ENCODE measurements around the gene TELO2.

TELO2 gene

DNA sequence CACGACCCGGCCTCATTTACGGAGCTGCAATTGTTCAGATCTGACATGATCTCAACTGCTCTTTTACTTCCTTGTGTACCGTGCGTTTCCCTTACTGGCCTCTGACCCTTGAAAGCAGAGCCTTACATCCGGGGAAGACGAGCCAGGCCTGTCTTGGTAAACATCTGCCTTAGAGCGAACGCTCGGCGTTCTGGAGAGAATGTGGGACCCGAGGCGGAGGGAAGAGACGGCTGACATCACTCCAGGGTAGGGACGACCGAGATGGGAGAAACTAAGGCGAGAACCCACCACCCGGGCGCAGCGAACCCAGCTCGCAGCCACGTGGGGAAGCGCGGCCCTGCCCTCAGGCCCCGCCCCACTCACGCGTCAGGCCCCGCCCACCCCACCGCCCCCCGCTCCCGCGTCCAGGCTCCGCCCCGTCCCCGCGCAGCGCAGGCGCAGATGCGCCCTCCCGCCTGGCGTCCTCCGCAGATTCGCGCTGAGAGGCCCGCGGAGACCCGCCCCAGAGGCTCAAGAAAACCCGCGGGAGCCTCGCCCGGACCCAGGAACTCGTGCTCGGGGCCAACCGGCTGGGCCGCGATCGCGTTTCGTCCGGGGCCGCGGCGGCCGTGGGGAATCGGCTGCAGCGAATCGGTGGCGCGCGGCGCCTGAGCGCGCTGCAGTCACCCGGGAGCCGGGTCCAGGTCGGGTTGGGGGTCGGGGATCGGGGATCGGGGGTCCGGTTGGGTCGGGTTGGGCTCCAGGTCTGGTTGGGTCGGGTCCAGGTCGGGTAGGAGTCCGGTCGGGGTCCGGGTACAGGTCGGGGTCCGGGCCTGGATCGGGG is at the start of gene TELO2:
TSS of gene TELO2 (plus strand) at position 438 of the 823 bp plus-strand sequence. CDS start 922 bp downstream, outside the sequence.
- DNase-seq (ENCODE audit: low read depth in 2 of 2): peak; percentile 83 to 85
- TF ChIP-seq CTCF (IDR thresholded peaks at IDR 0.05; ENCODE audit: low read depth, low read length): no peak
- H3K4me3 ChIP-seq (replicated peaks in 1 of 2; ENCODE audit: low read depth in 2 of 2, low read length in 2 of 2): peak within 1 kb of the TSS; percentile 78 to 84

- DNase-seq (ENCODE audit: low read depth in 2 of 2): no peak
- no peak for TF ChIP-seq CTCF (IDR thresholded peaks at IDR 0.05; ENCODE audit: low read depth, low read length)
- no peak overlapping the region for H3K4me3 ChIP-seq (replicated peaks in 1 of 2; ENCODE audit: low read depth in 2 of 2, low read length in 2 of 2)
These were observed 49.7 kb upstream of the TELO2 start for GRCh38 chr16:1443403-1443973.

GRCh38 chr16:1443980-1444729 is 49.0 kb upstream of the TELO2 start, which contains the start of gene CCDC154:
TSS of gene CCDC154 (minus strand) at chr16:1444556. CDS start at chr16:1444322, 234 bp downstream.
- no peak for DNase-seq (ENCODE audit: low read depth in 2 of 2)
- no peak within 1 kb of the TSS for H3K4me3 ChIP-seq (replicated peaks in 1 of 2; ENCODE audit: low read depth in 2 of 2, low read length in 2 of 2)
- TF ChIP-seq CTCF (IDR thresholded peaks at IDR 0.05; ENCODE audit: low read depth, low read length): no peak

DNA sequence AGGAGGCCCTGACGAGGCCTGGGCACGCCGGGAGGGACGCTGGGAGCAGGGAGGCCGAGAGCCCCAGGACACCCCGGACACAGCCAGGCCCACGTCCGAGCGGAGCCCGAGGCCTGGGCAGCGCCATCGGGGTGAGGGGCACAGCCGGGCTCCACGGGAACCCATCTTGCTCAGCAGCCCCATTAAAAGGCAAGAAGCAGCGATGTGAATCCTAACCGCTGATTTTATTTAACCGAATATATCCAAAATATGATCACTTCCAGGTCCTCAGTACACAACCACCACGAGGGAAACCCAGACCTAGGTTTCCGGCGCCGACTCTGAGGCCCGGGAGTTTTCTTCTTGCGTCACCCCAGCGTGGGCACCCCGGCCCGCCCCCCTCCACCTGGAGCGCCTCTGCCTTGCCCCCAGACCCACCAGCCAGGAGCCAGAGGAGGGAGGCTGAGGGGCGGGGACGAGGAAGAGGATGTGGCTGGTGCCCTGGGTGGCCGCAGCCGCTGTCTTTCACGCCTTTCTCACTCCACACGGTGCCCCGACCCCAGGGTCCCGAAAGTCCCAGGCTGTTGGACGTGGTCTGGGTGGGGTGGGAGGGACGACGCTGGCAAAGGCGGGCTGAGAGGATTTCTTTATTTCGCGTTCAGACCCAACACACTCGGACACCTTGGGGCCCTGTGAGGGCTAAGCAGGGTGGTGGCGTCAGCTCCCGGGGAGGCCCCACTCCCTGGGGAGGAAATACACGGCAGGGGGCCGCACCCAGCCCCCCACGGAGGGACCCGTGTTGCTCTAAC is 48.2 kb upstream of the TELO2 start:
- no peak for TF ChIP-seq CTCF (IDR thresholded peaks at IDR 0.05; ENCODE audit: low read depth, low read length)
- no peak overlapping the region for H3K4me3 ChIP-seq (replicated peaks in 1 of 2; ENCODE audit: low read depth in 2 of 2, low read length in 2 of 2)
- DNase-seq (ENCODE audit: low read depth in 2 of 2): no peak

DNA sequence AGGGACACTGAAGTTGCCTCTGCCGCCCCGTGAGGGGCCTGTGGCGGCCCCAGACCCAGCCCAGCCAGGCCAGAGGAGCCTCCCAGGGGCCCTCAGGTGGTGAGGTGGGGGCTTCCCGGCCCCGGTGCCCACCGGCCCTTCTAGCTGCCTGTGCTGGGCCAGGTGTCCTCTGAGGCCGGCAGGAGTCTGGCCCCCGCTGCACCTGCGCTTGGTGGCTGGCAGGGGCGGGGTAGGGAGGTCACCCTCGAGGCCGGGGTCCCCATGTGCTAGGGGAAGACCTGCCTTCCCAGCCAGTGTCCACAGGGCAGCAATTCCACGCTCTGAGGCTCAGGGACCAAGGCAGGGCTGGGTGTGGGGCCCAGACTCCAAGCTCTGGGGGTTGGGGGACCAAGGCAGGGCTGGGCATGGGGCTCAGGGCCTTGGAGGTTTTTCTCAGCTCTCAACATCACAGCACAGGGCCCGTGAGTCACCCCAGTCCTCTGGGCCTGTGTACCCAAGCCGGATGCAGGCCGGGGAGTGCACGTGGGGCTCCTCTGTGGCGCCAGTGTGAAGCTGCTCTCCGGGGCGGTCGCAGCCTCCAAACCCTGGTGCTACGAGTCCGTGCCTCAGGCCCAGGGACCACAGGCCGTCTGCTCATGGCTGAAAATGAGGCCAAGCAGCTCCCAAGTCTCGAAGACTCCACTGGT is 47.5 kb upstream of the TELO2 start:
- no peak overlapping the region for H3K4me3 ChIP-seq (replicated peaks in 1 of 2; ENCODE audit: low read depth in 2 of 2, low read length in 2 of 2)
- TF ChIP-seq CTCF (IDR thresholded peaks at IDR 0.05; ENCODE audit: low read depth, low read length): no peak
- no peak for DNase-seq (ENCODE audit: low read depth in 2 of 2)
